HG03139 (cell line): ENCODE results near the gene MSH6.
"Not testable (repeated sequence)": the region's sequence is repeated elsewhere in the genome, so short reads cannot be mapped to it uniquely, and the experiment has no call there.

Experiments
- ATAC-seq: cut with Tn5 transposase; IDR thresholded peaks from one replicate; pipeline ENCODE4 v1.9.1; 2021; ENCODE audit not compliant: unreplicated experiment

MSH6 gene

DNA sequence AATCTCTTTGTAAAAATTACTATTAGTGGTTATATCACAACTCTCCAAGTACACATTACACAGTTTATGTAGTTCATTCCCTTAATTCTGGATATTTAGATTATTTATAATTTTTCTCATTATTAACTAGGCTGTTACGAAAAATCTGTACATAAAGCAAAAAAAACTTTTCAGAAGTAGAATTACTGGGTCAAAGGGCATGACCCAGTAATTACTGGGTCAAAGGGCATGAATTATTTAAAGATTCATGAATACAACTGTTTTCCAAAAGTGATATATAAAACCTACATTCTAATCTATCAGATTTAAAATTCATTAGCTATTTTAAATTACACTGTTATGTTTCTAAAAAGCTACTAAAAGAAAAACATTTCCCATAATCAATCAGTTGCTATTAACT, 55.3 kb downstream of the MSH6 start:
- no peak for ATAC-seq

DNA sequence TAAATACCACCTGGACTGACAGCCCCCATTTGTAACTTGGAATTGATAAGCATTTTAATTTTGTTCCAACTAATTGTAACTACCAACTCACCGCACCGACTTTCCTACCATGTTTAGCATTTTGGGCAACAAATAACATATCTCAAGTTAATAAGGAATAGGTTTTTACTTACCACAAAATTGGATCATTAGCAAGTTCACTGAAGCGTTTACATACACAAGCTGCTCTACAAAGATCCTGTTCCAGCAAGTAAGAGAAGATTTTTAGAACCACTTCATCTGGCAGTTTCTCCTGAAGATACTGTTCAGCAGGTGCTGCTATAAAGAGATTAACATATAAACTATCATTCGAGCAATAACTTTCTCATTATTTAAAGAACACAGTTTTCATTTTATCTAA, 55.7 kb downstream of the MSH6 start:
- ATAC-seq = no peak

DNA sequence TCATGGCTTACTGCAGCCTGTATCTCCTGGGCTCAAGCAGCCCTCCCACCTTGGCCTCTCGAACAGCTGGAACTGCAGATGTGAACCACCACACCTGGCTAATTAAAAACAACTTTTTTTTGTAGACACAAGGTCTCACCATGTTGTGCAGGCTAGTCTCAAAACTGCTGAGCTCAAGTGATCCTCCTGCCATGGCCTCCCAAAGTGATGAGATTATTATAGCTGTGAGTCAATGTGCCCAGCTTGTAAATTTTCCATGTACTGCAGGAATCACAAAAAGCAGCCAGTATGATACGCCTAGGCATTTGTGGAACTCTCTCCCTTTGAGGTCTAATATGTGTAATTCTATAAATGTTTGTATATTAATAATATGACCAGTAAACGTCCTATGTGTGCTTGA, 59.9 kb downstream of the MSH6 start:
- no peak for ATAC-seq

DNA sequence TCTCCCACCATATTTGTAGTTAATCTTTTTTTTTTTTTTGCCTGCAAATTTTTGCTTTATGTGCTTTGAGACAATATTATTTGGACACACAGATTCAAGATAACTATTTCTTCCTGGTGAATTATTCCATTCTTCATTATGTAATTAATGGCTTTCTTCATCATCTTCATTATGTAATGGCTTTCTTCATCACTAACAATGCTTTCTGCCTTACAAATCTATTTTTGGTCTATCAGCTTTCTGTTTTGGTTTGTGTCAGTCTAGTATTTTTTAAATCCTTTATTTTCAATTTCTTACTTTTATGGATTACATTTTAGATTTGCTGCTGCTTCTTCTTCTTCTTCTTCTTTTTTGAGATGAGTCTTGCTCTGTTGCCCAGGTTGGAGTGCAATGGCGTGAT, 60.5 kb downstream of the MSH6 start:
- ATAC-seq = no peak

DNA sequence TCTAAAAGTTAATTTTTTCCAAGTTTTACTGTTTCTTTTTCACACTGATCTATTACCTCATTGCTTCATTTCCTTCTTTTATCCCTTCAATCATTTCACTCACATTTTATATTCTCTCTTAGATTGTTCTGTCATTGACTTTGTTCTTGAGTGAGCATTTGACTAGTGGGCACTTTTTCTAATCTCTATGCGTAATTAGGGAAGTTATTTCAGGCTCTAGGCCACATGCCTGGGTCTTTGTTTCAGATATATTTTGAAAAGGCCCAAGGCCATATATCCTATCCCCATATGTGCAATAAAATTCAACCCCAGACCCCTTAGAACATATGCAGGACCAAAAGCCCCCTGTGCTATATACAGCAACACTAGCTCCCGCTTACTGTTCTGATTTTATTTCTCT, 61.2 kb downstream of the MSH6 start:
- ATAC-seq = no peak

DNA sequence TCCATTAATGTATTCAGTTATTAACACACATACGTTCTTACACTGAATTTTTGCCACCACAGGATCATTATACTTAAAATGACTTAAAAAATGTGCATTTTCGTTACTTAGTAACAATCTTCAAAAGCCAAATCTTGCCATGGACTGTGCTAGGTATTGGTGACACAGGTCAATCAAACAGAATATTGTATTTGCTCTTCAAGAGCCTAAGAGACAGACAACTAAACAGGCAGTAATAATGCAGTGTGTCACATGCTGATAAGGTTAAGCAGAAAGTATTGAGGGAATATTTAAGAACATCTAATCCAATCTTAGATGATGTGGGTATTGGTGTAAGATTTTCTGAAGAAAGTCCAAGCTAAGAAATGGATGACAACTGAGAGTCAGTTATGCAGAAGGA, 66.4 kb downstream of the MSH6 start:
- no peak for ATAC-seq

DNA sequence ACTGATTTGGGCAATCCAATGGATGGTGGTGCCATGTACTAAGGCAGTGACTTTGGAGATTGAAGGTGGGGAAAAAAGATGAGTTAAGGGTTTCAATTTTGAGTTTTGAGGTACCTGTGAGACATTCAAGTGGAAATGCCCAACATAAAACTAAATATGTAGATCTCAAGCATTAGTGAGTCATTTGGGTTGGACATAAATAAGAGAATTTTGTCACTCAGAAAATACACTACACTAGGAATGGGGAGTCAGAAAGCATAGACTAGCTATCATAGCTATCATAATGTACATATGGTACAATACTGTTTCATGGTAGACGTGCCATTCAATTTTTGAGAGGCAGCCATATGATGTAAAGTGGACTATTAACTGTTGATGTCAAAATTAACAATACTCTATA, 67.3 kb downstream of the MSH6 start:
- ATAC-seq = no peak

DNA sequence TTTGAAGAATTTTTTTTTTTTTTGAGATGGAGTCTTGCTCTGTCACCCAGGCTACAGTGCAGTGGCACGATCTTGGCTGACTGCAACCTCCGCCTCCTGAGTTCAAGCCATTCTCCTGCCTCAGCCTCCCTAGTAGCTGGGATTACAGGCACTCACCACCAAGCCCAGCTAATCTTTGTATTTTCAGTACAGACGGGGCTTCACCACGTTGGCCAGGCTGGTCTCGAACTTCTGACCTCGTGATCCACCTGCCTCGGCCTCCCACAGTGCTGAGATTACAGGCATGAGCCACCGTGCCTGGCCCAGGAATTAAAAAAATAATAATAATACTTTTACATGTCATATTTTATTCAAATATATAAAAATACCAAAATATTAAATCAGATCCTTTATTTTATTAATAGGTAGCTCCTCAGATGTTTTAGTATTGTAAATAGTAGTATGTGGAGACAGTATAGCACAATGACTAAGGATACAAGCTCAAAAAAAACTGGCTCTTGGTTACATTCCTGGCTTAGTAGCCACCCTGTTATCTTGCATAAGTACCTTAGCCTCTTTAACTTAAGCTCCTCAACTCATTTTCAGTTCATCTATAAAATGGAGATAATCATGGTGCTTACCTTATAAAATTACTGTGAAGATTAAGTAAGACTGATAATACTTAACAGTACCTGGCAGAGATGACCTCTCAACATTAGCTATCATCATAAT, 70.3 kb downstream of the MSH6 start:
- not testable (repeated sequence) for ATAC-seq
